Esophagus muscularis mucosa (tissue), 4 donors: ENCODE results near the gene SLC12A9. TPM values are rescaled to one million over a fixed set of nuclear protein-coding genes. Genes with fewer than 3 reads are reported as not detected.
A peak's percentile ranks its signal among the peaks of the same experiment; 100 is the strongest.

Source experiments
- DNase-seq: peaks from one replicate; pipeline ENCODE4 v3.0.0-alpha.2; 2017; ENCODE audit errors: extremely low spot score
- H3K27ac ChIP-seq, 4 donors: fragments of 200-600 bp; sonication (generic); replicated peaks in 1 of 4; 1 replicate in 3 of 4; 2 replicates in 1 of 4; pipeline ENCODE4 v1.5.1; 2016 to 2019; ENCODE audit warnings: mild to moderate bottlenecking in 1 of 4
- H3K27me3 ChIP-seq, 4 donors: fragments of 200-600 bp; sonication (generic); one replicate each; pipeline versions ENCODE4 v1.5.1 to v1.6.0; 2016 to 2019
- H3K36me3 ChIP-seq, 4 donors: fragments of 200-600 bp; sonication (generic); one replicate each; pipeline ENCODE4 v1.5.1; 2016 to 2019
- H3K4me1 ChIP-seq, 4 donors: fragments of 200-600 bp; sonication (generic); one replicate each; pipeline ENCODE4 v1.5.1; 2016 to 2019
- H3K4me3 ChIP-seq, 4 donors: fragments of 200-600 bp; sonication (generic); 1 replicate in 2 of 4; 2 replicates in 2 of 4; pipeline ENCODE4 v1.5.1; 2016 to 2019; ENCODE audit warnings: mild to moderate bottlenecking in 4 of 4, moderate library complexity in 1 of 4
- H3K9me3 ChIP-seq, 4 donors: fragments of 200-600 bp; sonication (generic); 1 replicate in 3 of 4; 2 replicates in 1 of 4; pipeline ENCODE4 v1.5.1; 2016 to 2019
- EP300 ChIP-seq: sonication (generic); formaldehyde crosslinking; IDR thresholded peaks from one replicate; pipeline ENCODE4 v1.6.1; 2017; ENCODE audit warnings: antibody characterized with exemption
- POLR2A ChIP-seq: fragments of 450-650 bp; IDR thresholded peaks from one replicate; pipeline ENCODE4 v1.6.1; 2017; ENCODE audit warnings: antibody characterized with exemption, moderate library complexity, mild to moderate bottlenecking, low read depth
- POLR2AphosphoS5 ChIP-seq, 2 donors: sonication (generic); formaldehyde crosslinking; IDR thresholded peaks; one replicate each; pipeline ENCODE4 v1.6.1; 2017; ENCODE audit warnings: antibody characterized with exemption in 2 of 2
- WGBS: methylation state at CpG from one replicate; pipeline ENCODE4 v1.1.5; 2018; 5-methylcytosine and 5-hydroxymethylcytosine counted together
- intact Hi-C: fragments of 100-400 bp; cut with DNase I; formaldehyde crosslinking; loops from one replicate; pipeline ENCODE4 v1.15.1; 2023
- total RNA-seq, 4 donors: library from RNA; depleted of rRNA; stranded (reverse); fragments of >200 nt; gene quantifications; one replicate each; pipeline versions ENCODE4 v1.1.0 to v1.2.1, GENCODE V29; 2016
- TF ChIP-seq, protein P1 (sequence below), 3 experiments: fragments of 200-600 bp in 2 of 3; fragments of 450-650 bp in 1 of 3; sonication (generic) in 2 of 3; IDR thresholded peaks; one replicate each; pipeline ENCODE4 v1.5.1; 2017 to 2019; ENCODE audit warnings: antibody characterized with exemption in 3 of 3, mild to moderate bottlenecking in 2 of 3, moderate library complexity in 1 of 3

Gene SLC12A9, protein sequence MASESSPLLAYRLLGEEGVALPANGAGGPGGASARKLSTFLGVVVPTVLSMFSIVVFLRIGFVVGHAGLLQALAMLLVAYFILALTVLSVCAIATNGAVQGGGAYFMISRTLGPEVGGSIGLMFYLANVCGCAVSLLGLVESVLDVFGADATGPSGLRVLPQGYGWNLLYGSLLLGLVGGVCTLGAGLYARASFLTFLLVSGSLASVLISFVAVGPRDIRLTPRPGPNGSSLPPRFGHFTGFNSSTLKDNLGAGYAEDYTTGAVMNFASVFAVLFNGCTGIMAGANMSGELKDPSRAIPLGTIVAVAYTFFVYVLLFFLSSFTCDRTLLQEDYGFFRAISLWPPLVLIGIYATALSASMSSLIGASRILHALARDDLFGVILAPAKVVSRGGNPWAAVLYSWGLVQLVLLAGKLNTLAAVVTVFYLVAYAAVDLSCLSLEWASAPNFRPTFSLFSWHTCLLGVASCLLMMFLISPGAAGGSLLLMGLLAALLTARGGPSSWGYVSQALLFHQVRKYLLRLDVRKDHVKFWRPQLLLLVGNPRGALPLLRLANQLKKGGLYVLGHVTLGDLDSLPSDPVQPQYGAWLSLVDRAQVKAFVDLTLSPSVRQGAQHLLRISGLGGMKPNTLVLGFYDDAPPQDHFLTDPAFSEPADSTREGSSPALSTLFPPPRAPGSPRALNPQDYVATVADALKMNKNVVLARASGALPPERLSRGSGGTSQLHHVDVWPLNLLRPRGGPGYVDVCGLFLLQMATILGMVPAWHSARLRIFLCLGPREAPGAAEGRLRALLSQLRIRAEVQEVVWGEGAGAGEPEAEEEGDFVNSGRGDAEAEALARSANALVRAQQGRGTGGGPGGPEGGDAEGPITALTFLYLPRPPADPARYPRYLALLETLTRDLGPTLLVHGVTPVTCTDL
- 10 to 100 TPM; 15.0 to 26.0 (median 19.9) TPM for total RNA-seq

- no peaks in the 10 kb centered on the region for H3K9me3 ChIP-seq
- intact Hi-C loops, result loop anchor here (1.0 to 10.0 kb wide), 3 partner anchors 53 to 247 kb away; partner anchors contain the start of genes PCOLCE and POP7
- H3K4me1 ChIP-seq, result peaks cover 8 to 26% (median 25%) of the 10 kb centered on the region in 4 donors
- H3K27me3 ChIP-seq, result no peaks in the 10 kb centered on the region
- peak within 1 kb of the TSS; percentile 76 to 89 (median 82) for H3K27ac ChIP-seq
- DNase-seq, result peak; percentile 96
- WGBS, result 0% methylated on average over 9 of the region's 71 CpGs
- TF ChIP-seq, protein P1, sequence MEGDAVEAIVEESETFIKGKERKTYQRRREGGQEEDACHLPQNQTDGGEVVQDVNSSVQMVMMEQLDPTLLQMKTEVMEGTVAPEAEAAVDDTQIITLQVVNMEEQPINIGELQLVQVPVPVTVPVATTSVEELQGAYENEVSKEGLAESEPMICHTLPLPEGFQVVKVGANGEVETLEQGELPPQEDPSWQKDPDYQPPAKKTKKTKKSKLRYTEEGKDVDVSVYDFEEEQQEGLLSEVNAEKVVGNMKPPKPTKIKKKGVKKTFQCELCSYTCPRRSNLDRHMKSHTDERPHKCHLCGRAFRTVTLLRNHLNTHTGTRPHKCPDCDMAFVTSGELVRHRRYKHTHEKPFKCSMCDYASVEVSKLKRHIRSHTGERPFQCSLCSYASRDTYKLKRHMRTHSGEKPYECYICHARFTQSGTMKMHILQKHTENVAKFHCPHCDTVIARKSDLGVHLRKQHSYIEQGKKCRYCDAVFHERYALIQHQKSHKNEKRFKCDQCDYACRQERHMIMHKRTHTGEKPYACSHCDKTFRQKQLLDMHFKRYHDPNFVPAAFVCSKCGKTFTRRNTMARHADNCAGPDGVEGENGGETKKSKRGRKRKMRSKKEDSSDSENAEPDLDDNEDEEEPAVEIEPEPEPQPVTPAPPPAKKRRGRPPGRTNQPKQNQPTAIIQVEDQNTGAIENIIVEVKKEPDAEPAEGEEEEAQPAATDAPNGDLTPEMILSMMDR (IDR thresholded peaks at IDR 0.05), result peak; percentile 92 to 94 (median 93)
- TF ChIP-seq POLR2AphosphoS5 (IDR thresholded peaks at IDR 0.05) (peak; percentile 53 to 68), POLR2A (no peak)
- H3K4me3 ChIP-seq, result peak within 1 kb of the TSS; percentile 75 to 84 (median 78)
- H3K36me3 ChIP-seq, result peaks cover 0 to 25% (median 6%) of the 10 kb centered on the region in 4 donors
These were observed at the start of gene SLC12A9 for GRCh38 chr7:100852048-100852872. Gene SLC12A9 (plus strand): TSS chr7:100852713. CDS start chr7:100854198, 1,485 bp downstream.

DNA sequence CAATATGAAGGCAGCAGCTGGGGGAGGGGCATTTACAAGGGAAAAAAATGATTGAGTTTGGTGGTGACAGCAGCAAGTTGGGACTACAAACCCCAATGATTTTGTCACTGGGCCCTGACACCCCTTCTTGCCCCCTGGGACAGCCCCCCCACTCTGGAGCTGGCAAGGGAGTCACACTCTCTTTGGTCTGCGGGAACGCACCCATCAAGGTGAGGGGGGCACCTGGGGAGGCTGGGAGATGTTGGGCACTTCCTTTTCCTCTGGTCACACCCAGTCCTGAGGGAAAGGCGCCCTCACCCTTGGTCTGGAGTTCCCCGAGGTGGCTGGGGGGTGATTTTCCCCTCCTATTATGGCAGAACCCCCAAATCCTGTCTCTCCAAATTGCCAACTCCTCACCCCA lies 49.6 kb upstream of the SLC12A9 start:
- no peak for TF ChIP-seq POLR2A
- TF ChIP-seq, protein P1 (IDR thresholded peaks at IDR 0.05), result no peak
- TF ChIP-seq EP300, result no peak
- no peak for TF ChIP-seq POLR2AphosphoS5 (IDR thresholded peaks at IDR 0.05)
- intact Hi-C loops, result no loop called here

GRCh38 chr7:100803398-100804161 lies 48.9 kb upstream of the SLC12A9 start:
- Histone ChIP-seq H3K27me3 (no peaks in the 10 kb centered on the region), H3K4me3 (peak overlapping the region; percentile 18 to 36 (median 26)), H3K36me3 (peaks cover 4 to 57% (median 40%) of the 10 kb centered on the region in 4 donors), H3K4me1 (peaks cover 35 to 66% (median 53%) of the 10 kb centered on the region in 4 donors), H3K9me3 (no peaks in the 10 kb centered on the region), H3K27ac (peak overlapping the region; percentile 76 to 85 (median 81))
- 38% methylated on average over 14 of the region's 19 CpGs for WGBS
- TF ChIP-seq EP300 (no peak), POLR2AphosphoS5 (IDR thresholded peaks at IDR 0.05) (peak; percentile 18 to 59)
- DNase-seq, result peak; percentile 96
- intact Hi-C loops, result no loop called here

More for the DNA sequence above, 49.6 kb upstream of the SLC12A9 start:
- peaks cover 35 to 61% (median 50%) of the 10 kb centered on the region in 4 donors for H3K4me1 ChIP-seq
- no peaks in the 10 kb centered on the region for H3K9me3 ChIP-seq
- H3K4me3 ChIP-seq, result peak overlapping the region in 3 of 4 donors; percentile 19 to 36 (median 32)
- WGBS, result 69% methylated on average over 4 of the region's 4 CpGs
- H3K27ac ChIP-seq, result peak overlapping the region; percentile 76 to 85 (median 81)
- DNase-seq, result no peak
- no peaks in the 10 kb centered on the region for H3K27me3 ChIP-seq
- H3K36me3 ChIP-seq, result peaks cover 4 to 50% (median 36%) of the 10 kb centered on the region in 4 donors

GRCh38 chr7:100804681-100805431 lies 47.7 kb upstream of the SLC12A9 start:
- TF ChIP-seq, protein P1 (IDR thresholded peaks at IDR 0.05), result no peak
- TF ChIP-seq EP300 (no peak), POLR2A (no peak), POLR2AphosphoS5 (IDR thresholded peaks at IDR 0.05) (no peak)
- H3K27ac ChIP-seq, result peak overlapping the region; percentile 76 to 85 (median 81)
- DNase-seq, result no peak
- H3K4me3 ChIP-seq, result no peak overlapping the region
- peaks cover 29 to 66% (median 56%) of the 10 kb centered on the region in 4 donors for H3K4me1 ChIP-seq
- H3K27me3 ChIP-seq, result no peaks in the 10 kb centered on the region
- 77% methylated on average over 22 of the region's 22 CpGs for WGBS
- H3K9me3 ChIP-seq, result no peaks in the 10 kb centered on the region
- H3K36me3 ChIP-seq, result peaks cover 4 to 70% (median 52%) of the 10 kb centered on the region in 4 donors
- intact Hi-C loops, result no loop called here
